Fibroblast of lung (primary cell): ENCODE data around the gene CPXM1. TPM values are rescaled to one million over a fixed set of nuclear protein-coding genes. Genes with fewer than 3 reads are reported as not detected.
"Not testable (repeated sequence)": the region's sequence is repeated elsewhere in the genome, so short reads cannot be mapped to it uniquely, and the experiment has no call there.

ENCODE experiments used
- DNase-seq, 2 donors: peaks; one replicate each; pipeline versions ENCODE4 v3.0.0 to v3.0.0-alpha.2; 2010; ENCODE audit warnings: low read depth in 2 of 2
- H2AFZ ChIP-seq: 2 replicates; pipeline ENCODE4 v1.5.1; 2012; ENCODE audit warnings: low read length, control low read depth, inconsistent platforms
- H3K27ac ChIP-seq: 2 replicates; pipeline ENCODE4 v1.5.1; 2011; ENCODE audit warnings: low read length, control low read depth; ENCODE audit not compliant: insufficient read depth
- H3K27me3 ChIP-seq: 2 replicates; pipeline ENCODE4 v1.5.1; 2011; ENCODE audit warnings: mild to moderate bottlenecking, low read length; ENCODE audit not compliant: control insufficient read depth, insufficient read depth
- H3K36me3 ChIP-seq: 2 replicates; pipeline ENCODE4 v1.5.1; 2011; ENCODE audit warnings: low read length; ENCODE audit not compliant: control insufficient read depth, insufficient read depth
- H3K4me1 ChIP-seq: 2 replicates; pipeline ENCODE4 v1.5.1; 2011; ENCODE audit warnings: low read length; ENCODE audit not compliant: control insufficient read depth, insufficient read depth; ENCODE audit errors: extremely low read depth
- H3K4me2 ChIP-seq: 2 replicates; pipeline ENCODE4 v1.5.1; 2011; ENCODE audit warnings: low read length, control low read depth; ENCODE audit not compliant: insufficient read depth; ENCODE audit errors: extremely low read depth
- H3K4me3 ChIP-seq, 4 experiments: fragments of 200-600 bp in 1 of 4; sonication (generic) in 1 of 4; replicated peaks in 1 of 4; 2 replicates each; pipeline ENCODE4 v1.5.1; 2011 to 2016; ENCODE audit warnings: low read length in 4 of 4, low read depth in 3 of 4, mild to moderate bottlenecking in 3 of 4, control low read depth in 2 of 4, inconsistent platforms in 1 of 4, mixed read lengths in 1 of 4; ENCODE audit not compliant: insufficient read depth in 1 of 4; ENCODE audit errors: control extremely low read depth in 1 of 4
- H3K79me2 ChIP-seq: 2 replicates; pipeline ENCODE4 v1.5.1; 2012; ENCODE audit warnings: mild to moderate bottlenecking, low read length, inconsistent platforms; ENCODE audit not compliant: control insufficient read depth, insufficient read depth
- H3K9ac ChIP-seq: 2 replicates; pipeline ENCODE4 v1.5.1; 2011; ENCODE audit warnings: mild to moderate bottlenecking, low read length, control low read depth; ENCODE audit not compliant: insufficient read depth
- H3K9me3 ChIP-seq: 2 replicates; pipeline ENCODE4 v1.5.1; 2012; ENCODE audit warnings: low read depth, low read length; ENCODE audit not compliant: control insufficient read depth, insufficient read depth
- H4K20me1 ChIP-seq: 2 replicates; pipeline ENCODE4 v1.5.1; 2011; ENCODE audit warnings: low read length; ENCODE audit not compliant: control insufficient read depth, insufficient read depth; ENCODE audit errors: extremely low read depth
- EZH2 ChIP-seq: IDR thresholded peaks from 2 replicates; pipeline ENCODE4 v1.5.1; 2012; ENCODE audit warnings: low read length, control low read depth, mild to moderate bottlenecking; ENCODE audit errors: missing control alignments
- polyA plus RNA-seq, 2 donors: library from polyadenylated mRNA; depleted of rRNA in 1 of 2; stranded (reverse) in 1 of 2; unstranded in 1 of 2; fragments of >200 nt; gene quantifications; 2 replicates each; pipeline ENCODE4 v1.2.1, GENCODE V29; 2011 to 2012; ENCODE audit warnings: missing spikeins in 1 of 2
- total RNA-seq: library from RNA; depleted of rRNA; stranded (reverse); fragments of >200 nt; gene quantifications from 2 replicates; pipeline ENCODE4 v1.2.1, GENCODE V29; 2014
- TF ChIP-seq, protein P1 (sequence below), 2 donors: IDR thresholded peaks in 1 of 2; conservative IDR thresholded peaks in 1 of 2; 1 replicate in 1 of 2; 2 replicates in 1 of 2; pipeline ENCODE4 v1.5.1; 2011 to 2012; ENCODE audit warnings: low read length in 2 of 2, control low read depth in 1 of 2, inconsistent platforms in 1 of 2, low read depth in 1 of 2, mild to moderate bottlenecking in 1 of 2

Gene CPXM1
- total and polyA plus RNA-seq, 2 donors (not counting 1 experiment from before 2014, with no cell fraction given), result 0.50 to 0.92 TPM

DNA sequence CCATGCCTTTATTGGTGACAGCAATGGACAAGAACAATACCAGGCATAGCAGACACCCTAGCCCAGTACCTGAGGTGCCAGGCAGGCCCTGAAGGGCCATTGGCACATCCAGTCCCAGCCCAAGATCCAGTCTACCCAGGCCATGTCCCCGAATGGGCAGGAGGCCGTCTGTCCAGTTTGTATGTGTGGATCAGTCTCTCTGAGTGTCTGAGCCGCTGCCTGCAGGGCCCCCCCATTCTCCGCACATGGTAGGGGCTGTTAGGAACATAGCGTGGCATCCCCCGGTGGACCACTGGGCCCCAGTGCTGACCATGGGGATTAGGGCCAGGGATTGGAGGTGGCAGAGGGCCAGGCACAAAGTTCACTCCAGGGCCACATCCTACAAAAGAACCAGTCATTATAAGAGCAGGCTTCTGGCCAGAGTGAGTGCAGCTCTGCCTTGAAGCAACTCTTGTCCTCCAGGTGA is 34.9 kb upstream of the CPXM1 start:
- no peaks in the 10 kb centered on the region for H3K27me3 ChIP-seq
- DNase-seq, result no peak
- H3K79me2 ChIP-seq, result no peaks in the 10 kb centered on the region
- H3K4me1 ChIP-seq, result no peaks in the 10 kb centered on the region
- no peak overlapping the region for H3K9ac ChIP-seq
- no peaks in the 10 kb centered on the region for H3K9me3 ChIP-seq
- H3K27ac ChIP-seq, result no peak overlapping the region
- H4K20me1 ChIP-seq, result no peaks in the 10 kb centered on the region
- no peak overlapping the region for H2AFZ ChIP-seq
- TF ChIP-seq, protein P1, sequence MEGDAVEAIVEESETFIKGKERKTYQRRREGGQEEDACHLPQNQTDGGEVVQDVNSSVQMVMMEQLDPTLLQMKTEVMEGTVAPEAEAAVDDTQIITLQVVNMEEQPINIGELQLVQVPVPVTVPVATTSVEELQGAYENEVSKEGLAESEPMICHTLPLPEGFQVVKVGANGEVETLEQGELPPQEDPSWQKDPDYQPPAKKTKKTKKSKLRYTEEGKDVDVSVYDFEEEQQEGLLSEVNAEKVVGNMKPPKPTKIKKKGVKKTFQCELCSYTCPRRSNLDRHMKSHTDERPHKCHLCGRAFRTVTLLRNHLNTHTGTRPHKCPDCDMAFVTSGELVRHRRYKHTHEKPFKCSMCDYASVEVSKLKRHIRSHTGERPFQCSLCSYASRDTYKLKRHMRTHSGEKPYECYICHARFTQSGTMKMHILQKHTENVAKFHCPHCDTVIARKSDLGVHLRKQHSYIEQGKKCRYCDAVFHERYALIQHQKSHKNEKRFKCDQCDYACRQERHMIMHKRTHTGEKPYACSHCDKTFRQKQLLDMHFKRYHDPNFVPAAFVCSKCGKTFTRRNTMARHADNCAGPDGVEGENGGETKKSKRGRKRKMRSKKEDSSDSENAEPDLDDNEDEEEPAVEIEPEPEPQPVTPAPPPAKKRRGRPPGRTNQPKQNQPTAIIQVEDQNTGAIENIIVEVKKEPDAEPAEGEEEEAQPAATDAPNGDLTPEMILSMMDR (conservative IDR thresholded peaks at IDR 0.05 in 1 of 2, IDR thresholded peaks at IDR 0.05 in 1 of 2; ENCODE audit: low read depth in 1 of 2, low read length in 2 of 2), result no peak
- TF ChIP-seq EZH2, result no peak
- peaks cover 10% of the 10 kb centered on the region for H3K36me3 ChIP-seq
- H3K4me3 ChIP-seq, result no peak overlapping the region
- H3K4me2 ChIP-seq, result no peak overlapping the region

DNA sequence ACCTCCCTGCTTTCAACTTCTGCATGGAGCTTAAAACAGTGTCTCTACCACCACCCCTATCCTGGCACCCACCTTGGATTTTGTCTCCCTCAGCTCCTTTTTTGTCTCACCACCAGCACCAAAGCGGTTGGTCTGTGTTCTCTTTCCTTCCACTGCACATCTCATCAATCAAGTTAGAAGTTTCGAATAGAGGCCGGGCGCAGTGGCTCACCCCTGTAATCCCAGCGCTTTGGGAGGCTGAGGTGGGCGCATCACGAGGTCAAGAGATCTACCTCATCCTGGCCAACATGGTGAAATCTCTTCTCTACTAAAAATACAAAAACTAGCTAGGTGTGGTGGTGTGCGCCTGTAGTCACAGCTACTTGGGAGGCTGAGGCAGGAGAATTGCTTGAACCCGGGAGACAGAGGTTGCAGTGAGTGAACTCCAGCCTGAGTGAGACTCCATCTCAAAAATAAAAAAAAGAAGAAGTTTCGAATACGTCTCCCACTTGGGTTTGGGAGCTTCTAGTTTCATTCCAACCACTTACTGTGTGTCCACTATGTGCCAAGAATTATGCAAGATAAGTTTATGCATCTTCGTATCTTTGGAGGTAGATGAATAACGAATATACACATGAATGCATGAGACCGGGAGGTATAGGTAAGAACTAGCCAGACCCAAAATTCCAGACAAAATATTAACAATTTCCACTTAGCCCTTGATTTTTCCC is 34.1 kb upstream of the CPXM1 start:
- Histone ChIP-seq H3K9me3 (no peaks in the 10 kb centered on the region), H4K20me1 (no peaks in the 10 kb centered on the region), H3K4me2 (no peak overlapping the region), H3K4me3 (no peak overlapping the region), H3K27me3 (no peaks in the 10 kb centered on the region), H3K36me3 (peaks cover 10% of the 10 kb centered on the region), H2AFZ (no peak overlapping the region), H3K4me1 (no peaks in the 10 kb centered on the region), H3K9ac (no peak overlapping the region), H3K27ac (no peak overlapping the region), H3K79me2 (no peaks in the 10 kb centered on the region)
- TF ChIP-seq, protein P1 (conservative IDR thresholded peaks at IDR 0.05 in 1 of 2, IDR thresholded peaks at IDR 0.05 in 1 of 2; ENCODE audit: low read depth in 1 of 2, low read length in 2 of 2), result no peak
- no peak for TF ChIP-seq EZH2
- no peak for DNase-seq

DNA sequence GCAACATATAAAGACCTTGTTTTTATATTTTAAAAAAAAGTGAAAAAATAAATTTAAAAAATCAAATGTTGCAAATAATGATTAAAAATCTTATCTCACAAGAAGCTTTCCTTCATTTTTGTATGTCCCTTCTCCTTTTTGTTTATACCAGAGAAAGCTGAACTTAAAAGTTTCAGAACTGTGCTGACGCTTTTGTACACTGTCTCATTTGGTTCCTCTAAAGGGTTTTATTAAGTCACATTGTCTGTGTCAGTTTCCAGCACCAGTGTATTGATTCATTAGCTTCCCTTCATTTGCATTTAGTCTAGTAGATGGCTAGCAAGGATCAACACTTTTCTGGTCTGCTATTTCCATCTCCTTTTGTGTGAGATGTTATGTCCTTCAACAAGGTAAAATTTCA is 33.3 kb upstream of the CPXM1 start:
- TF ChIP-seq, protein P1 (conservative IDR thresholded peaks at IDR 0.05 in 1 of 2, IDR thresholded peaks at IDR 0.05 in 1 of 2; ENCODE audit: low read depth in 1 of 2, low read length in 2 of 2), result no peak
- no peak for TF ChIP-seq EZH2
- no peak for DNase-seq
- no peaks in the 10 kb centered on the region for H3K9me3 ChIP-seq

DNA sequence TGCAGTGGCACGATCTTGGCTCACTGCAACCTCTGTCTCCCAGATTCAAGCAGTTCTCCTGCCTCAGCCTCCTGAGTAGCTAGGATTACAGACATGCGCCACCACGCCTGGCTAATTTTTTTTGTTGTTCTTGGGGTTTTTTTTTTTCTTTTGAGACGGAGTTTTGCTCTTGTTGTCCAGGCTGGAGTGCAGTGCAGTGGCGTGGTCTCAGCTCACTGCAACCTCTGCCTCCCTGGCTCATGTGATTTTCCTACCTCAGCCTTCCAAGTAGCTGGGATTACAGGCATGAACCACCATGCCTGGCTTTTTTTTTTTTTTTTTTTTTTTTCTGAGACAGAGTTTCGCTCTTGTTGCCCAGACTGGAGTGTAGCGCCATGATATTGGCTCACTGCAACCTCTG is 30.8 kb upstream of the CPXM1 start:
- not testable (repeated sequence) for H4K20me1 ChIP-seq, H3K79me2 ChIP-seq, H3K9ac ChIP-seq, H3K27ac ChIP-seq, H3K4me2 ChIP-seq, H2AFZ ChIP-seq, H3K36me3 ChIP-seq, H3K27me3 ChIP-seq, DNase-seq, H3K9me3 ChIP-seq, H3K4me3 ChIP-seq, H3K4me1 ChIP-seq

More for the DNA sequence above, 33.3 kb upstream of the CPXM1 start:
- no peak overlapping the region for H3K9ac ChIP-seq
- no peaks in the 10 kb centered on the region for H3K79me2 ChIP-seq
- no peaks in the 10 kb centered on the region for H3K4me1 ChIP-seq
- H3K27ac ChIP-seq, result no peak overlapping the region
- no peaks in the 10 kb centered on the region for H4K20me1 ChIP-seq
- no peak overlapping the region for H2AFZ ChIP-seq
- peaks cover 10% of the 10 kb centered on the region for H3K36me3 ChIP-seq
- no peak overlapping the region for H3K4me2 ChIP-seq
- H3K4me3 ChIP-seq, result no peak overlapping the region
- no peaks in the 10 kb centered on the region for H3K27me3 ChIP-seq
